G401 (cell line): Measurements from ENCODE around the gene GPR33. TPM values are rescaled to one million over a fixed set of nuclear protein-coding genes. Genes with fewer than 3 reads are reported as not detected.

ENCODE experiments used
- DNase-seq: peaks from one replicate; pipeline ENCODE4 v3.0.0-alpha.2; 2015; ENCODE audit warnings: low spot score
- in situ Hi-C: cut with HindIII; loops from 2 replicates; pipeline ENCODE4 v1.10.0; 2016; ENCODE audit warnings: low sequenced_read_pairs, mixed read lengths
- total RNA-seq: library from RNA; depleted of rRNA; stranded (reverse); fragments of >200 nt; shearing (Covaris generic); gene quantifications from 2 replicates; pipeline ENCODE4 v1.2.3, GENCODE V29; 2014; rRNA removed

GPR33 gene, protein sequence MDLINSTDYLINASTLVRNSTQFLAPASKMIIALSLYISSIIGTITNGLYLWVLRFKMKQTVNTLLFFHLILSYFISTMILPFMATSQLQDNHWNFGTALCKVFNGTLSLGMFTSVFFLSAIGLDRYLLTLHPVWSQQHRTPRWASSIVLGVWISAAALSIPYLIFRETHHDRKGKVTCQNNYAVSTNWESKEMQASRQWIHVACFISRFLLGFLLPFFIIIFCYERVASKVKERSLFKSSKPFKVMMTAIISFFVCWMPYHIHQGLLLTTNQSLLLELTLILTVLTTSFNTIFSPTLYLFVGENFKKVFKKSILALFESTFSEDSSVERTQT
- not detected in 2 replicates for total RNA-seq

- no peak for DNase-seq
- in situ Hi-C loops = no loop called here
These were observed at the start of gene GPR33 for GRCh38 chr14:31487886-31488285. TSS of gene GPR33 (minus strand) at chr14:31488039. CDS start at chr14:31483965, 4,074 bp downstream.

DNA sequence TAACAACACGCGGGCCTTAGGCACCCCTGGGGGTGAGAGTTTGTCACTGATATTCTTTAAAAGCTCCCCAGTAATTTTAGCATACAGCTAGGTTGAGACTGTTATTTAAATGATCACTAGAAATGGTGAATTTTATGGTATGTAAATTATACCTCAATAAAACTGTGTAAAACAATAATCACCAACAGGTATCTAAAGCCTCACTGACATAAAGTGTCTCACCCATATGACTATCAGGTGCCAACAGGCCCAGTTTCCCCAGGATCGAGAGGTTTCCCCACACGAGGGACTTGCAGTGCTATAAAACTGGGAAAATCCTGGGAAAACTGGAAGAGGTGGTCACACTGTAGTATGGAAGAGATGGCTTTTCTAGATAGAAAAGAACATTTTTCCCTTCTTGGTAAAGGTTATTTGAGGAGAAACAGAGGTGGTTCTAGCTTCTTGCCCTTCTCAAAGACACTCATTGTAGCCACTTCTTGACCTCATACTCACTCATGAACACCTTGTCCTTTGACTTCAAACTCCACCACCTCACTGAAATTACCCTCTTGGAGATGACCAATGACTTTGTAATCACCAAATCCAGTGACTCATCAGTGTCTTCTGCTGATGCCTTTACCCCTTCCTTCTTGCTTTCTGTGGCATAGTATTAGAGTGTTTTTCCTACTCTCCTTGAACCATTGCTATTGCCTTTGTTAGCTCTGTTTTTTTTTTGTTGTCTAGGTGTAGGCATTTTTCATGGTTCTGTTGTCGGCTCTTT is 48.5 kb upstream of the GPR33 start:
- in situ Hi-C loops = no loop called here
- DNase-seq = no peak

- DNase-seq = no peak
- in situ Hi-C loops = no loop called here
These were observed 42.3 kb upstream of the GPR33 start for GRCh38 chr14:31530136-31530535.

GRCh38 chr14:31529053-31529452 is 41.2 kb upstream of the GPR33 start:
- in situ Hi-C loops = no loop called here
- DNase-seq = no peak

DNA sequence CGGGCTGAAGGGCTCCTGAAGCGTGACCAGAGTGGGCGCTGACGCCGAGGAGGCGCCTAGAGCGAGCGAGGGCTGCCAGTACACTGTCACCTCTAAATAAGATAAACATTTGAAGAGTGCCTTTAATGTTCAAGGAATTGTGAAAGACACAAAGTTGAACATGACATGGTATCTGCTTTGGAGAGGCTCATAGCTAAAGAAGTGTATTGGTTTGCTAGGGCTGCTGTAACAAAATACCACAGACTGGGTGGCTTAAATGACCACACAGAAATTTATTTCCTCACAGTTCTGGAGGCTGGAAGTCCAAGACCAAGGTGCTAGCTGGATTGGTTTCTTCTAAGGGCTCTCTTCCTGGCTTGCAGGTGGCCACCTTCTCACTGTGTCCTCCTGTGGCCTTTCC is 39.7 kb upstream of the GPR33 start:
- no peak for DNase-seq
- in situ Hi-C loops = no loop called here

DNA sequence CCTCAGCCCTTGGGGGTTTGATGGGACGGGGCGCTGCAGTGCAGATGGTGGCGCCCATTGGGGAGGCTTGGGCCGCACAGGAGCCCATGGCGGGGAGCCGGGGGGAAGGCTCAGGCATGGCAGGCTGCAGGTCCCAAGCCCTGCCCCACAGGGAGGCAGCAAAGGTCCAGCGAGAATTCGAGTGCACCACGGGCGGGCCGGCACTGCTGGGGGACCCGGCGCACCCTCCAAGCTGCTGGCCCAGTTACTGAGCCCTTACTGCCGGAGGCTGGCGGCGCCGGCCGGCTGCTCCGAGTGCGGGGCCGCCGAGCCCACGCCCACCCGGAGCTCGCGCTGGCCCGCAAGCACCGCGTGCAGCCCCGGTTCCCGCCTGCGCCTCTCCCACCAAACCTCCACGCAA is 39.2 kb upstream of the GPR33 start:
- in situ Hi-C loops = no loop called here
- no peak for DNase-seq

- in situ Hi-C loops = no loop called here
- DNase-seq = no peak
These were observed 23.0 kb upstream of the GPR33 start for GRCh38 chr14:31510855-31511254.

GRCh38 chr14:31510222-31510621 is 22.4 kb upstream of the GPR33 start:
- peak; percentile 30 for DNase-seq
- in situ Hi-C loops = no loop called here

GRCh38 chr14:31508135-31508534 is 20.3 kb upstream of the GPR33 start:
- in situ Hi-C loops = no loop called here
- DNase-seq = no peak

GRCh38 chr14:31505411-31505810 is 17.6 kb upstream of the GPR33 start:
- in situ Hi-C loops = no loop called here
- no peak for DNase-seq

- in situ Hi-C loops = no loop called here
- DNase-seq = no peak
These were observed 14.0 kb upstream of the GPR33 start for GRCh38 chr14:31501870-31502269.

DNA sequence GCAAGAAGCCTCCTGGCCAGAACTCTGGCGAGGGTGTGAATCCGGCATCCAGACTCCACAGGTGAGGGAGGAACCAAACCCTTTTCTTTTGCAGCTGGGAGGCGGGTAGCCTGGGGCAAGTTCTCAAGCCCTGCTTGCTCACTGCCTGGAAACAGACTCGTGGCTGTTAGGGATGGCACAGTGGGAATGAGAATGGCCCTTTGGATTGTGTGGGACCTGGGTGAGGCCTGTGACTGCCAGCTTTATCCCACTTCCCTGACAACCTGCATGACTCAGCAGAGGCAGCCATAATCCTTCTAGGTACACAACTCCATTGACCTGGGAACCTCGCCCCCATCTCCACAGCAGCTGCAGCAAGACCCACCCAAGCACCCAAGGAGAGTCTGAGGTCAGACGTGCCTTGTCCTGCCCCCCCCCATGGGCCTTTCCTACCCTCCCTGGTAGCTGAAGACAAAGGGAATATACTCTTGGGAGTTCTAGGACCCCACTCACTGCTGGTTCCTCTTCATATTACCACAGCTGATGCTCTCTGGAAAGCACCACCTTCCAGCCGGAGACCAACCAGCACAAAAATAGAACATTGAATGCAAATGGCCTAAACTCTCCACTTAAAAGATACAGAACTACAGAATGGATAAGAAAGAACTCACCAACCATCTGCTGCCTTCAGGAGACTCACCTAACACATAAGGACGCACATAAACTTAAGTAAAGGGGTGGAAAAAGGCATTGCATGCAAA is 5.1 kb upstream of the GPR33 start:
- no peak for DNase-seq
- in situ Hi-C loops = no loop called here

GRCh38 chr14:31489691-31490090 is 1.9 kb upstream of the GPR33 start:
- DNase-seq = no peak
- in situ Hi-C loops = no loop called here

GRCh38 chr14:31486764-31487163 is 1.1 kb downstream of the GPR33 start:
- DNase-seq = no peak
- in situ Hi-C loops = no loop called here

DNA sequence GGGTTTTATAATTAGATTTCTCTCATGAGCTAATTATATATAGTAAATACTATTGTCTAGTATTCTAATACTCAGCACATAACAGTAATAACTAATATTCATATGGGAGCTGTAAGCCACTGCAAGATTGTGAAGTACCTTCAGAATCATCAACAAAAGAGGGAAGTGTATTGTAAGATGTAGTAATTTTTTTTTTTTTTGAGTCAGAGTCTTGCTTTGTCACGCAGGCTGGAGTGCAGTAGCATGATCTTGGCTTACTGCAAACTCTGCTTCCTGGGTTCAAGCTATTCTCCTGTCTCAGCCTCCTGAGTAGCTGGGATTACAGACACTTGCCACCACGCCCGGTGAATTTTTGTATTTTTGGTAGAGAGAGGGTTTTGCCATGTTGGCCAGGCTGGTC is 3.1 kb downstream of the GPR33 start:
- no peak for DNase-seq
- in situ Hi-C loops = no loop called here

- in situ Hi-C loops = no loop called here
- DNase-seq = no peak
These were observed 7.7 kb downstream of the GPR33 start for GRCh38 chr14:31480156-31480555.

GRCh38 chr14:31479027-31479426 is 8.8 kb downstream of the GPR33 start:
- in situ Hi-C loops = no loop called here

GRCh38 chr14:31477248-31477647 is 10.6 kb downstream of the GPR33 start:
- in situ Hi-C loops = no loop called here
- no peak for DNase-seq

More at GRCh38 chr14:31479027-31479426, 8.8 kb downstream of the GPR33 start:
- no peak for DNase-seq

DNA sequence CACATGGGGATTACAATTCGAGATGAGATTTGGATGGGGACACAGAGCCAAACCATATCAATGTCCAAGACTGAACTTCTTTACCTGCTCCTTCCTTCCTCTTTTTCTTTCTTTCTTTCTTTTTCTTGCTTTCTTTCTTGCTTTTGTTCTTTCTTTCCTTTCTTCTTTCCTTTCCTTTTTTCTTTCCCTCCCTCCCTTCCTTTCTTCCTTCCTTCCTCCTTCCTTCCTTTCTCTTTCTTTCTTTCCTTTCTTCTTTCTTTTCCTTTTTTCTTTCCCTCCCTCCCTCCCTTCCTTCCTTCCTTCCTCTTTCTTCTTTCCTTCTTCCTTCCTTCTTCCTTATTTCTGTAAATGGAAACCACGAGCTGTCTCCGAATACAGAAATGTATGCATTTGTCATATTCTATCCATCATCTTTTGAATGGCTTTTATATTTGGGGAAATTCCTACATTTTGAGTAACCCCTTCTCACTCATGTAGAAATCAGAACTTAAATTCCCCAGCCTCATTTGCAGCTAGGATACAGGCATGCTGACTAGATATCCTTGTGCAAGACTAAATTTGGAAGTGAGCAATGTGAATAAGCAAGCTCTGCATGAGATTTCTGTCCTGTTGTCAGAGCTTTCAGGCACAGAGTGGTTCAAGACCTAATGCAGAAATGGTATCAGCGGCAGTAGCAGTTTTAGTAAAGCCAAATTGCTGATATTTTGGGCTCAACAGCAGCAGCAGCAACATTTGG is 11.5 kb downstream of the GPR33 start:
- no peak for DNase-seq
- in situ Hi-C loops = no loop called here
